ENCODE measurements around the gene GPSM3. TPM values are rescaled to one million over a fixed set of nuclear protein-coding genes. Genes with fewer than 3 reads are reported as not detected.

Gene GPSM3
- total and polyA plus RNA-seq, 2 of the 13 experiments (the other 11 are each of a cell fraction or from before 2014, with no cell fraction given): 0.18 to 6.2 TPM

DNA sequence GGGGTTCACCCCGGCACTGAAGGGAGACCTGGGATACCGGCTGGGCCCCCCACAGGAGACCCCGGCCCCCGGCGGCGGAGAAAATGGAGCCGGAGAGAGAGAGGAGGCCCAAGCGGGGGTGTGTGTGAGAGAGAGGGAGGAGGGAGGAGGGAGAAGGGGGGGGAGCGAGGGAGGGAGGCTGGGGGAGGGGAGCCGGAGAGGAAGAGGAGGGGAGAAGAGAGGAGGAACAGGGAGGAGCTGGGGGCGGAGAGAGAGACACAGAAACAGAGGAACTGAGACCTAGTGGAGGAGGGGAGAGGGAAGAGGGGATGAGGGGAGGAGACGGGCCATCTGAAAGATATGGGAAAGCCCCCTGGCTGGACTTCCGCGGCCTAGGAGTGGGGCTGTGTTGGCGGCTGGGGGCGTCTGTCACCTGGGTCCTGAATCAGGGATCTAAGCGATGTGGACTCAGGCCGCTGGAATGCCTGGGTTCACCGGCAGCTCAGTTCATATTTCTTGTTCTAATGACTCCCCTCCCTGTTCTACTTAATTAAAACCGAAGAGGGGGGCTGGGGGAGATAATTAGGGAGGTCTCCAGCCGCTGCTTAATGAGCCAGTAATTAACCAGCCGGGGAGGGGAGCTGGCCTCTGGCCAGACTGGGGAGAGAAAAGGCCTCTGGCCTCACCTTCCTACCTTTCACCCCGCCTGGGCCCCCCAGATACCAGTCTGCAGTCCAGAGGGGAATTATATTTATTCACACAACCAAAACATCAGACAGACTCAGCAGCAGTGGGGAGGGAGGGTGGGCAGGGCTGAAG is 2.2 kb downstream of the GPSM3 start, which contains the start of gene PBX2 (continued):
- TF ChIP-seq YY1 (IDR thresholded peaks at IDR 0.05; ENCODE audit: insufficient read depth, insufficient replicate concordance, low read depth, low read length) (no peak), NFE2L2 (IDR thresholded peaks at IDR 0.05; ENCODE audit: low read length) (no peak), RFX5 (IDR thresholded peaks at IDR 0.05; ENCODE audit: low read depth, low read length) (no peak), ZNF878 (CRISPR knock-in tag; IDR thresholded peaks at IDR 0.05) (no peak), MAFF (IDR thresholded peaks at IDR 0.05; ENCODE audit: low read depth, low read length) (no peak), RXRB (CRISPR knock-in tag; IDR thresholded peaks at IDR 0.05; ENCODE audit: borderline replicate concordance) (no peak)
- TF ChIP-seq, protein P1, sequence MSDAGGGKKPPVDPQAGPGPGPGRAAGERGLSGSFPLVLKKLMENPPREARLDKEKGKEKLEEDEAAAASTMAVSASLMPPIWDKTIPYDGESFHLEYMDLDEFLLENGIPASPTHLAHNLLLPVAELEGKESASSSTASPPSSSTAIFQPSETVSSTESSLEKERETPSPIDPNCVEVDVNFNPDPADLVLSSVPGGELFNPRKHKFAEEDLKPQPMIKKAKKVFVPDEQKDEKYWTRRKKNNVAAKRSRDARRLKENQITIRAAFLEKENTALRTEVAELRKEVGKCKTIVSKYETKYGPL (CRISPR knock-in tag; IDR thresholded peaks at IDR 0.05): no peak
- TF ChIP-seq, protein P2, sequence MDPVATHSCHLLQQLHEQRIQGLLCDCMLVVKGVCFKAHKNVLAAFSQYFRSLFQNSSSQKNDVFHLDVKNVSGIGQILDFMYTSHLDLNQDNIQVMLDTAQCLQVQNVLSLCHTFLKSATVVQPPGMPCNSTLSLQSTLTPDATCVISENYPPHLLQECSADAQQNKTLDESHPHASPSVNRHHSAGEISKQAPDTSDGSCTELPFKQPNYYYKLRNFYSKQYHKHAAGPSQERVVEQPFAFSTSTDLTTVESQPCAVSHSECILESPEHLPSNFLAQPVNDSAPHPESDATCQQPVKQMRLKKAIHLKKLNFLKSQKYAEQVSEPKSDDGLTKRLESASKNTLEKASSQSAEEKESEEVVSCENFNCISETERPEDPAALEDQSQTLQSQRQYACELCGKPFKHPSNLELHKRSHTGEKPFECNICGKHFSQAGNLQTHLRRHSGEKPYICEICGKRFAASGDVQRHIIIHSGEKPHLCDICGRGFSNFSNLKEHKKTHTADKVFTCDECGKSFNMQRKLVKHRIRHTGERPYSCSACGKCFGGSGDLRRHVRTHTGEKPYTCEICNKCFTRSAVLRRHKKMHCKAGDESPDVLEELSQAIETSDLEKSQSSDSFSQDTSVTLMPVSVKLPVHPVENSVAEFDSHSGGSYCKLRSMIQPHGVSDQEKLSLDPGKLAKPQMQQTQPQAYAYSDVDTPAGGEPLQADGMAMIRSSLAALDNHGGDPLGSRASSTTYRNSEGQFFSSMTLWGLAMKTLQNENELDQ (CRISPR knock-in tag; IDR thresholded peaks at IDR 0.05; ENCODE audit: borderline replicate concordance): no peak
- TF ChIP-seq, protein P3, sequence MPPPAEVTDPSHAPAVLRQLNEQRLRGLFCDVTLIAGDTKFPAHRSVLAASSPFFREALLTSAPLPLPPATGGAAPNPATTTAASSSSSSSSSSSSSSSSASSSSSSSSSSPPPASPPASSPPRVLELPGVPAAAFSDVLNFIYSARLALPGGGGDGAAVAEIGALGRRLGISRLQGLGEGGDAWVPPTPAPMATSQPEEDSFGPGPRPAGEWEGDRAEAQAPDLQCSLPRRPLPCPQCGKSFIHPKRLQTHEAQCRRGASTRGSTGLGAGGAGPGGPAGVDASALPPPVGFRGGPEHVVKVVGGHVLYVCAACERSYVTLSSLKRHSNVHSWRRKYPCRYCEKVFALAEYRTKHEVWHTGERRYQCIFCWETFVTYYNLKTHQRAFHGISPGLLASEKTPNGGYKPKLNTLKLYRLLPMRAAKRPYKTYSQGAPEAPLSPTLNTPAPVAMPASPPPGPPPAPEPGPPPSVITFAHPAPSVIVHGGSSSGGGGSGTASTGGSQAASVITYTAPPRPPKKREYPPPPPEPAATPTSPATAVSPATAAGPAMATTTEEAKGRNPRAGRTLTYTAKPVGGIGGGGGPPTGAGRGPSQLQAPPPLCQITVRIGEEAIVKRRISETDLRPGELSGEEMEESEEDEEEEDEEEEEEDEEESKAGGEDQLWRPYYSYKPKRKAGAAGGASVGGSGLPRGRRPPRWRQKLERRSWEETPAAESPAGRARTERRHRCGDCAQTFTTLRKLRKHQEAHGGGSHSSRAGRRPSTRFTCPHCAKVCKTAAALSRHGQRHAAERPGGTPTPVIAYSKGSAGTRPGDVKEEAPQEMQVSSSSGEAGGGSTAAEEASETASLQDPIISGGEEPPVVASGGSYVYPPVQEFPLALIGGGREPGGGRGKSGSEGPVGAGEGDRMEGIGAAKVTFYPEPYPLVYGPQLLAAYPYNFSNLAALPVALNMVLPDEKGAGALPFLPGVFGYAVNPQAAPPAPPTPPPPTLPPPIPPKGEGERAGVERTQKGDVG (CRISPR knock-in tag; IDR thresholded peaks at IDR 0.05; ENCODE audit: borderline replicate concordance): no peak
- TF ChIP-seq, protein P4, sequence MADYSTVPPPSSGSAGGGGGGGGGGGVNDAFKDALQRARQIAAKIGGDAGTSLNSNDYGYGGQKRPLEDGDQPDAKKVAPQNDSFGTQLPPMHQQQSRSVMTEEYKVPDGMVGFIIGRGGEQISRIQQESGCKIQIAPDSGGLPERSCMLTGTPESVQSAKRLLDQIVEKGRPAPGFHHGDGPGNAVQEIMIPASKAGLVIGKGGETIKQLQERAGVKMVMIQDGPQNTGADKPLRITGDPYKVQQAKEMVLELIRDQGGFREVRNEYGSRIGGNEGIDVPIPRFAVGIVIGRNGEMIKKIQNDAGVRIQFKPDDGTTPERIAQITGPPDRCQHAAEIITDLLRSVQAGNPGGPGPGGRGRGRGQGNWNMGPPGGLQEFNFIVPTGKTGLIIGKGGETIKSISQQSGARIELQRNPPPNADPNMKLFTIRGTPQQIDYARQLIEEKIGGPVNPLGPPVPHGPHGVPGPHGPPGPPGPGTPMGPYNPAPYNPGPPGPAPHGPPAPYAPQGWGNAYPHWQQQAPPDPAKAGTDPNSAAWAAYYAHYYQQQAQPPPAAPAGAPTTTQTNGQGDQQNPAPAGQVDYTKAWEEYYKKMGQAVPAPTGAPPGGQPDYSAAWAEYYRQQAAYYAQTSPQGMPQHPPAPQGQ (CRISPR knock-in tag; IDR thresholded peaks at IDR 0.05; ENCODE audit: borderline replicate concordance): no peak
